Effector CD8-positive, alpha-beta T cell (primary cell): Measurements from ENCODE around the gene SEPTIN11.

Experiments
- DNase-seq: peaks from one replicate; lab custom pipeline; 2025; lab: John Stamatoyannopoulos, UW
- total RNA-seq, 4 experiments: gene quantifications; one replicate each; lab custom pipeline; 2026; lab: John Stamatoyannopoulos, UW

SEPTIN11 gene
- total RNA-seq = 30.7 to 69.8 (median 56.6) reads per million in 4 experiments

DNA sequence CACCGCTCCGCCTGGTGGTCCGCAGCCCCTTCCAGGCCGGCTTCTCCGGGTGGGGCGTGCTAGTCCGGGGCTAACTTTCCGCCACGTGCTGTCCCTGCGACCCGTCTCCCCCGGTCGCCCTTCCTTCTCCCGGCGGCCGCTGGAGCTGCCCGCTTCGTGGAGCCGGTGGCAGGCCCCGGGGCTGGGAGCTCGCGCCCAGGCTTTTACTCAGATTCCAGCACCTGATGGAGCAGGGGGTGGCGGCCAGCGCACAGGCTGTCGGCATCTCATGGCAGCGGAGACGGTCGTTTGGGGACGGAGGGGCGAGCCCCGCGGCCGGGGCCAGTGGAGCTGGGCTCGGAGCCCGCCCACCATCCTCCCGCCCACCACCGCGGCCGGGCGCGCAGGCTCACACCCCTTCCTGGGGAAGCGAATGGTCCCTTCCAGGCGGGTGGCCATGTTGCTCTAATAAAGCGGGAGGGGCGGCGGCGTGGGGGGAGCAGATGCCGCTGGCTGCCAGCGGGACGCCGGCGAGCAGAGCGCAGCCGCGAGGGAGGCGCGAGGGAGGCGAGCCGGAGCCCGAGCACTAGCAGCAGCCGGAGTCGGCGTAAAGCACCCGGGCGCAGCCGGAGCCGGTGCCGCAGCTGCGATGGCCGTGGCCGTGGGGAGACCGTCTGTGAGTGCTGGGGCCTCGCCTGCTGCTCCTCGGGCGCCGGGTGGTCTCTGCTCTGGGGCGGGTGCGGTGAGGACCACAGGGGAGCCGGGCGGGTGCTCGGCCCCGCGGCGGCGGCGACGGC, at the start of gene SEPTIN11:
TSS of gene SEPTIN11 (plus strand) at position 477 of the 776 bp plus-strand sequence. CDS start at position 629, 152 bp downstream.
- peak; percentile 72 for DNase-seq

DNA sequence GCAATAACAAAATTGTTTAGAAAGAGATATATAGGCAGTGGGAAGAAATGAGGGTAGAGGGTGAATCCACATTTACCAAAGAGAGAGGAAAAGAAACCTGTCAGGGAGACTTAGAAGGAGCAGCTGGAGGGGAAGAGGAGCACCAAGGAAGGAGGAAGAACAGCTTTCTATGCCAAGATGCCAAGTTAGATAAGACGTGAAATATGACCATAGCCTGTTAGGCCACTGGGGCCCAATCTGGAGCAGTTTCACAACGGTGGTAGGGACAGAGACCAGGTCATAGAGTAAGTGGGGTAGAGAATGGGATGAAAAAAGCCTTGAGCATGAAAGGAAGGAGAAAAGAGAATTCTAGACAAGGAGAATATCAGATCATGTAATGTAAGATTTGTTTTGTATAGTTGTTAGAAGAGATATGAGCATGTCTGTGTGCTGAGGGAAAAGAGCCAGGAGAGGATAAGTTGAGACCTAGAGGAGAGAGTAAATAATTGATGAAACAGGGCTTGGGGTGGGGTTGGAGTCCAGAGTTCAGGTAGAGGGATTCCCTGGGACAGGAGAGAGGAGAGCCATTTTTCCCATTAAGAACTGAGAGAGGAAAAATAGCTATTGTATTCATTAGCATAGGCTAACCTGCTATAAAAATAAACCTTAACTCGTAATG, 47.2 kb upstream of the SEPTIN11 start:
- no peak for DNase-seq

DNA sequence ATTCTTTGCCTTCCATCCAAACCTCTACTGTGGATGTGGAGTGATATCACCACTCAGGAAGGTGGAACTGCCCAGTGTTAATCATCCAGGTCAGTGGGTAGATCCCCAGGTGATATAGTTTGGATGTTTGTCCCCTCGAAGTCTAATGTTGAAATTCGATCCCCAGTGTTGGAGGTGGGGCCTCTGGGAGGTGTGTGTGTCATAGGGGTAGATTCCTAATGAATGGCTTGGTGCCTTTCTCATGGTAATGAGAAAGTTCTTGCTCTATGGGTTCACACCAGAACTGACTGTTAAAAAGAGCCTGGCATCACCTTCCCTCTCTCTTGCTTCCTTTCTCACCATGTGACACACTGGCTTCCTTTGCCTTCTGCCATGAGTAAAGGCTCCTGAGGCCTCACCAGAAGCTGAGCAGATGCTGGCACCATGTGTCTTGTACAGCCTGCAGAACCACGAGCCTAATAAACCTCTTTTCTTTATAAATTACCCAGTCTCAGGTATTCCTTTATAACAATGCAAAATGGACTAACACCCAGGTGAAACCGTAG, 44.8 kb upstream of the SEPTIN11 start:
- no peak for DNase-seq

DNA sequence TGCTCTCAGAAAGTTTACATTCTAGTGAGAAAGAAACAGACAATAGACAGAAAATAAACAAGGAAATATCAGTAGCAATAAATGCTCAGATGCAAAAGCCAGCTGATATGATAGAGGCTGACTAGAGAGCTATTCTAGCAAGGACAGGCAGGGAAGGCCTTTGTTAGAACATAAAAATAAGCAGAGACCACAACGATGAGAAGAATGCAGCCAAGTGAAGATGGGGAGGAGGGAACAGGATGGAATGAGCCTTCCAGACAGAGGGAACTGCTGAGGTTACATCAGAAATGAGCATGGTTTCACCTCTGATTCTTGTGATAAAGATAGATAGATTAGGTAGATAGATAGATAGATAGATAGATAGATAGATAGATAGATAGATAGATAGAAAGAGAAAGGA, 44.0 kb upstream of the SEPTIN11 start:
- DNase-seq = no peak

DNA sequence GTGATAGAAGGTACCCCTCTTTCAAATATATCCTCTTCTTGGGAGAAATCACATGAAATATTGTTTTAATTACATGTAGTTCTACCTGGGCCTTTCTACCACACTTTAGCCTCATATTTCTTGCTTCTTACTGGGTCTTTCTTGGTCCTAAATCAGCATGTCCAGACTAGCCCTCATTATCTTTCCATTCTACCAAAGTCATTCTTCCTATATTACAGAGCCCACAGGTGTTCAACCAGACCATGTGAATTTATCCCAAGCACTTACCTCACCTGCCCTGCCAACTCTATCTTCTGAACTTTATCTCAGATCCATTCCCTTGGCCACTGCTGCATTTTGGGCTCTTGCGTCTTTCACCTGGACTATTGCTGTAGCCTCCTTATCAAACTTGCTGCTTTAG, 39.8 kb upstream of the SEPTIN11 start:
- DNase-seq = no peak

DNA sequence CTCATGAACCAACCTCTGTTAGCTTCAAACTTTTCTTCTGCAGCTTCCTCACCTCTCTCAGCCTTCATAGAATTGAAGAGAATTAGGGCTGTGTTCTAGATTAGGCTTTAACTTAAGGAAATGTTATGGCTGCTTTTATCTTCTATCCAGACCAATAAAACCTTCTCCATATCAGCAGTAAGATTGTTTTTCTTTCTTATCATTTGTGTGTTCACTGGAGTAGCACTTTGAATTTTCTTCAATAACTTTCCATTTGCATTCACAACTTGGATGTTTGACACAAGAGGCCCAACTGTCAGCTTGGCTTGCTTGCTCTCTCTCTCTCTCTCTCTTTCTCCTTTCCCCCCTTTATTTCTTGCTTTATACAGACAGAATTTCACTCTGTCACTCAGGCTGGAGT, 28.8 kb upstream of the SEPTIN11 start:
- DNase-seq = no peak

DNA sequence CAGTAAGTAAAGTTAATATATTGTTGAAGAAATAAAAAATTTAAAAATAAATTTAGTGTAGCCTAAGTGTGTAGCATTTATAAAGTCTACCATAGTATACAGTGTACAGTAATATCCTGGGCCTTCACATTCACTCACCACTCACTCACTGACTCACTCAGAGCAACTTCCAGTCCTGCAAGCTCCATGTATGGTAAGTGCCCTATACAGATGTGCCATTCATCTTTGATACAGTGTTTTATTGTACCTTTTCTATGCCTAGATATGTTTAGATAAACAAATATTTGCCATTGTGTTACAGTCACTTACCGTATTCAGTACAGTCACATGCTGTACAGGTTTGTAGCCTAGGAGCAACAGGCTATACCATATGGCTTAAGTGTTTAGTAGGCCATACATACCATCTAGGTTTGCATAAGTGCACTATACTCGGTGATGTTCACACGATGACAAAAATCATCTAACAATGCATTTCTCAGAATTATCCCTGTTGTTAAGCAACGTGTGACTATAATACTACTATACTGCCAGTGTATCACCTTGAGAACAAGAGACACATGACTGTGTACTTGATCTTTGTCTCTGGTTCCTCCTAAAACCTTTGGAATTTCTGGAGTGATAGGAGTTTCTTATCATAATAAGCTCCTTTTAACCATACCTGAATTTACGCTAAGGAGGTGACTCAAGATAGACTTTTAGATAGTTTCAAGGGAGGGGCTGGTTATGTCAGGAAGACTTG, 25.8 kb upstream of the SEPTIN11 start:
- DNase-seq = no peak

DNA sequence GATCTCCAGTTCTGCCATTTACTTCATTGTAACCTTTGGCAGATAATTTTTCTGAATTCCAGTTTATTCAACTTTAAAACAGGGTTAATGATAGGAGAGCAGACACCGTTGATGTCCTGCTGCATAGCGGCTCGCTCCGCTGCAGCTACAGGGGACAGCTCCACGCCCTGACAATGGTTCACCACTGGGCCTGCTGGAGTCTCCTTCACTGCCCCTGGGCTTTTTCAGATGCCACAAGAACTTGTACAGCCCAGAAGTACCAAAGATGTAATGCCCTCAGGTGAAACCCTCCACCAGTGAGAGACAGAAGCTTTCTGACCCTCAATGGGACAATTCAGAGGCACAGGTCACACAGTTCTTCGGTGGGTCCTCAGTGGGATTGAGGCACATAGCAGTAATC, 22.7 kb upstream of the SEPTIN11 start:
- no peak for DNase-seq

DNA sequence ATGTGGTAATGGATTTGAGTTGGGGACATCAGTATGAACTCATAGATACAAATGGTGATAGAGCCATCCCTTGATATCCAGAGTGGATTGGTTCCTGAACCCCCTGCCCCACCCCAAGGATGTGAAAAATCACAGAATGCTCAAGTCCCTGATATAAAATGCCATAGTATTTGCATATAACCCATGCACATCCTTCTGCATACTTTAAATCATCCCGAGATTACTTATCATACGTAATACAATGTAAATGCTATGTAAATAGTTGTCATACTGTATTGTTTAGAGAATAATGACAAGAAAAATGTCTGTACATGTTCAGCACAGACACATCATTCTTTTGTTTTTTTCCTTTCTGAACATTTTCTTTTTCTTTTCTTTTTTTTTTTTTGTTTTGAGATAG, 18.9 kb upstream of the SEPTIN11 start:
- DNase-seq = no peak

DNA sequence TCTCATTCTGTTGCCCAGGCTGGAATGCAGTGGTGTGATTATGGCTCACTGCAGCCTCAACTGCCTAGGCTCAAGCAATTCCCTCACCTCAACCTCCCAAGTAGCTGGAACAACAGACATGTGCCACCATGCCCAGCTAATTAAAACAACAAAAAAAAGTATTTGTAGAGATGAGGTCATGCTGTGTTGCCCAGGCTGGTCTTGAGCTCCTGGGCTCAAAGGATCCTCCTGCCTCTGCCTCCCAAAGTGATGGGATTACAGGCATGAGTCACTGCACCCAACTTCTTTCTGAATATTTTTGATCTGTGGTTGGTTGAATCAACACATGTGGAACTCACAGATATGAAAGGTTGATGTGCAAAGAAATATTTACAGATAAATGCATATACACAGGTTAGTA, 18.5 kb upstream of the SEPTIN11 start:
- DNase-seq = no peak

DNA sequence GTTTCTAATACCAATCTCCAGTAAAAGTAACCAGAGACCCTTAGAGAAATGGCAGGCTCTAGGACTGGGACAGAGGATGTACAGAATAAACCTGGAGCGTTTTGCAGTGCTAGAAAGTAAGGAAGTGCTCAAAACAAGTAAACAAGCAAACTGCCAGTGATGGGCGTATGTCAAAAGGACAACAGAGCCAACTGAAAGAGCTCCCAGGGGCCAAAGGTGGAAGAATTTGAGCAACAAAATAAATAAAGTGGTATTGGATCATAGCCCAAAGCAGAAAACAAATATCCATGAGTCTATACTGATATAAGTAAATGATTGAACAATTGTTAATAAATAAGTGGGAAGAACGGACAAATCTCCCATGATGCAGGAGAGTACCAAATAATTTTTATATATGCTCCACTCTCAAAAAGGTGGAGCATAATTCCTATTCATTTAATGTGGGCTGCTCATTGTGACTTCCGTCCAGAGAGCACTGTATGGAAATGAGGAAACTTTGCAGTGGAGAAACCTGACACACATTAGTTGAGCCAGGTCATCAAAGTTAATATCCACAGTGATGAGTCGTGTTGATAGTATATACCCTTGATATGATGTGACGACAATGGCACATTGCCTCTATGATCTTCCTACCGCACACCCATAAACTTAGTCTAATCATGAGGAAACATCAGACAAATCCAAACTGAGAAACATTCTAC, 17.8 kb upstream of the SEPTIN11 start:
- no peak for DNase-seq

DNA sequence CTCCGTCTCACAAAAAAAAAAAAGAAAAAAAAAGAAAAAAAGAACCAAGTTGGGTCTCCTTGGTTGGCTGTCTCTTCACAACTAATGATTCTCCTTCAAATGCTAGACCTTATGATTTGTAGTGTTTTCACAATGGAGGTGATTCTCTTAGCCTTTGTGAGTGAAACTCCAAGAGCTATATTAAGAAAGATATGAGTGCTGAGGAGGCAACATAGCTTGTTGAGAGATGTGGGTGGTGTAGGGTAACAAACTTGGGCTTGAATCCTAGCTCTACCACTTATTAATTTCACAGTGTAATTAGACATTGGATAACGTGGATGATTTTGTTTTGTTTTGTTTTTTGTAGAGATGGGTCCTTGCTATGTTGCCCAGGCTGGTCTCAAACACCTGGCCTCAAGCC, 10.4 kb upstream of the SEPTIN11 start:
- no peak for DNase-seq

DNA sequence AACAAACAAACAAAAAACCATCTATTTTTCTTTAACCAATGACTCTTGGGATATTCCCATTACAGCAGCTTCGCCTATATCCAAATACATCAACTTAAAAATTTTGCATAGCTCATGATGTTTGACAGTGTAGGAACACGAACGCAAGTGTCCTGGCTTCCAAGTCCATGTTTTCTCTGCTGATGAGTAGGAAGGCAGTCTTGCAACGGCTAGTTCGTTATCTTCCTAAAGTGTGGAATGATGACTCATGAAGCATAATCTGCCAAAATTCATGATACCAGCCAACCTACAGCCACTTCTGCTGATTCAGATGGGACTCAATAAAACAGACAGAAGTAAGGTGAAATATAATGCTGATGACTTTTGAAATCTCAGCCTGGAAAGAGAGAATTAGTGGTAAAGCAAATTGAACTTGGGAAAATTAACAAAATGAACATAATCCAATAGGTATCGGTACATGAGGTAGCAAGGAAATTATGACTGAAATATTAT, 6.4 kb upstream of the SEPTIN11 start:
- no peak for DNase-seq

DNA sequence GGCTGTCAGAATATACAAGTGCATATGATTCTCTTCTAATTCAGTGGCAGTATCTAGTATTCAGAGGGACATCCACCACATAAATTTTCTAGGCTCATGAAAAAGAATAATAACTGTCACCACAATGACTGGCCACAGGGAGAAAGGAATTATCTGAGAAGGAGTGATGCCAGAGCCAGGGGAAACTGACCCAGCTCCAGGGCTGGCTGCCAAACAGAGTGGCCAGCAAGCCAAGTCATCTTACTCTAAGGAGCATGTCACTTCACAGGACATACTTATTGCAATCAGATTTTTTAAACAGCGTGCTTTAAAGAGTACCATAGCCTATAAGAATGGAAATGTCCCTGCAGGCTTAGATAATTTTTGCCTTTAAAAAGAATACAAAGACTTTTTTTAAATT, 5.8 kb upstream of the SEPTIN11 start:
- DNase-seq = no peak

DNA sequence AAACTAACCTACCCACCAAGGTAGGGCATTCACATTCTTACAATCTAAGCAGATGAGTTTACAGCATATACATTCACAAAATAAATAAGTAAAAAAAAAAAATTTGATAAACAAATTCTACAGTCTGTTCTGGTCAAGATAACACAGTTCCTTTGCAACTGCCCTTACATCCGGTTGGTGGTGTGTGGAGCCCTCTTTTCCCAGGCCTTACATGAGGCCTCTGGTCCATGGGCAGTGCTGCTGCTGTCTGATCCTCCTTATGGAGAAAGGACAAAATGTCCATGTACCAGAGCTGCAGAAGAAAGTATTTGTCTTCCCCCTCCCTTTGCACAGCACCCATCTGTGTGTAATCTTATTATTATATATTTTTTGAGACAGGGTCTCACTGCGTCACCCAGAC, 2.2 kb upstream of the SEPTIN11 start:
- DNase-seq = no peak

DNA sequence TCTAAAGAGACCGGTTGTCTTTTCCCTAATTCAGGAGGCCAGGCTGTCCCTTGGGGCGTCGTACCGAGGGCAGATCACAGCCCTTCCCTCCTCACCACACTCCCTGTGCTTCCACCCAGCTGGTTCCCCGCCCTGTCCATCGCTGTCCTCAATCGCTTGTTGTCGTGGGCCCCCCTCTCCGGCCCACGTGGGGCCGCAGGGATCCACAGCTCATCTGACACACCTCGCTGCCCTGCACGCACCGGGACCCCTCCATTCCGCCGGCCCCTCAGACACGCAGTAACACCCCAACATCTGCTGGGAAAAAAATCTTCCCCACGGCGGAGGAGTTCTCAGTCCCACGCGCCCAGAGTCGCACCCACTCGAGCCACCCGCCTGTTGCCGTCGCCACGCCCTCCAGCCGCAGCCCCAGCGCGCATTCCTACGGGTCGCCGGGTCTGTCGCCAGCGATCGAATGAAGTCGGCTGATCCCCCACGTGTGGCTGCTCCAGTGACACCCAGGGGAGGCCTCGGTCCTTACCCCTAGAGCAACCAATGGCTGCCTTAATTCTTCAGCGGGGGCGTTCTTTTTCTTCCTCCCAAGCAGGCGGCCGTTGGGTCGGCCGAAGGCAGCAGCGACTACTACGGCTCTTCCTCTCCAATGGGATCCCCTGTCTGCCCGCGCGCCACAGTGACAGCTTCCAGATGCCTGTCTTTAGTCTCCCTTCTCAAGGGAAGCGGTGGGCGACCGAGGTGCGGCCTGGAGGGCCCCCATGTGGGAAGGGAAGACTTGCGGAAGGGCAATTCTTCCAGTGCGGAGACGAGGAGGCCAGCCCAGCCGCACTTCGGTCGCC, 893 bp upstream of the SEPTIN11 start:
- DNase-seq = peak; percentile 55

DNA sequence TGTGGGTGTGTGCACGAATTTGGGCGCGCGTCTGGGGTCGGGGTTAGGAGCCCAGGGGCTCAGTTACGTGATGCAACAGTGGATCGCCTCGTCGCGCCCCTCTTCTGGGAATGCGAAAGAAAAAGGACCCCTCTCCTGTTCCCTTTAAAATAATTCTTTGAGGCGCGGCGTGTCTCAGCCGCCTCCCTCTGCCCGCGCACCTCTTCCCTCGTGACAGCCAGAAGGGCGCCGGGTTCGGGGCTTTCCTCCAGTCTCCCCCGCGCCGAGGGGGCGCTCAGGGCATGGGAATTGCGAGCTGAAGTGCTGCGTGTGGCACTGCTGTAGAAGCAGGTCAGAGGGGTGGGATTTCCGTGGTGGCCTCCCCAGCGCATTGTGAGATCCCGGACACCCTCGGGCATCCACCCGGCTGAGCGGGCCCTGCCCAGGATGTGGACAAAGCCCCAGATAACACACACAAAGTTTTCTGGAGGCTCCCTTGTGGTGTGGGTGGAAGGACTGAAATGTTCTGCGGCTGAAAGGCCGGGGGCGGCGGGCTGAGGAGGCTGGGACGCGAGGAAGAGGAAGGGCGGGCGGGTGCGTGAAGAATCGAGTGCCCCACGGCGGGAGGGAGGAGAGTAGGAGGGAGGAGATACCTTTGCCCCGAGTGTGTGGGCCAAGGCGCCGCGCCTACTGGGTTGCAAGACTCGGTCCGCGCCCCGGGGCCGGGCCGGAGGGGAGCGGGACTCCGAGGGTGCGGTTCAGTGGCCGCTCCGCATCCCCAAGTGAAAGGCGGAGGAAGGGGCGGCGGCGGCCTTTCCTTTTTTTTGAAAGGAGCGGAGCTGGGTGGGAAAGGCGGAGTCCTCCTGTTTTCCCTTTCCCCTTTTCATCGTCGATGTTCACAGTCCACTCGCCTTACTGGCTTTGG, 752 bp downstream of the SEPTIN11 start:
- DNase-seq = peak; percentile 32

DNA sequence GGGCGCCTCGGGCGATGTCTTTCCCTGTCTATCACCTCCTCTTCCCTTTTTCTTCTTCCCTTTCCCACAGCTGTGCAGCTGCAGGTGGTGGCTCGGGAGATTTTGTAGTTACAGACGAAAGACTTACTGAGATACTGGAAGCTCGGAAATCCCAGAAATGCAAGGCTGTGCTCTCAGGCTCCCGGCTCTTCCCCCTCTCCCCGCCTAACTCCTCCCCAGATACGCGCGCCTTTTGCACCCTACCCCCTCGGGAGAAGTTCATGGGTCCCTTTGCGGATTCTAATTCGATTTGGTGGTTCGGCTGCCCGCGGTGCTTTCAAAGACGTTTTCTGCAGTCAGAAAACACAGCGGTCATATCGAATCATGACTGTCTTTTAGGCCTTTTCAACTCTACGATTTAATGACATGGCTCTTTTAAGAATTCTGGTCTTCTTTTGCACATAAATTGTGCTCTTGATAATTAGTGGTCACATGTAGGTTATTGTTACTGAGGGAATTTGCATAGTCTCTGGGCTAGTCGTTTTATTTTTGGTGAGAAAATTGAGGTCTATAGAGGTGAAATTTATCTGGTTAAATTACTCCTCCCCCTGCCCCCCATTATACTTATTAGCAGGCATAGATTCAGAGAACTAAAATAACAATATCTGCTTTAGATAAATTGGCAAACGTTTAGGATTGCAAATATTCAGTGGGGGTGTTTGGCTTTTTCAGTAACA, 1.6 kb downstream of the SEPTIN11 start:
- DNase-seq = no peak

DNA sequence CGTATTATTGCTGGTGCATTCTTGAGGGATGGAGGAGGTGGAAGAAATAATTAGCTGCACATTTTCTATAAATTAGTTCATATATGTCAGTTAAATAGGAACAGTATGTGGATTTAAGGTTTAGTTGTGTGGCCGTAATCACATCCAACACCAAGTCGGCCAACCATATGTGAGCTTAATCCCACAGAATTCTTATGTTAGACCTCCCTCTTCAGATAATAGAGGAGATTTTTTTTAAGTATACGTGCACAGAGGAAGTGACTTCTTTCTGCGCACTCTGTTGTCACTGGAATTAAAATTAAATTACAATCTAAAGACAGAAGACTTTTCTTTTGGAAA, 2.1 kb downstream of the SEPTIN11 start:
- no peak for DNase-seq
